Posterior cingulate gyrus (tissue), 11 donors: ENCODE results near the gene MAU2.

Experiments
- DNase-seq, 10 donors: peaks; one replicate each; pipeline versions ENCODE4 v3.0.0 to v3.0.0-alpha.2; 2020 to 2021; ENCODE audit warnings: mixed read lengths in 3 of 10
- intact Hi-C: fragments of 100-400 bp; cut with DNase I; formaldehyde crosslinking; loops from one replicate; pipeline ENCODE4 v1.15.1; 2023

MAU2 gene

DNA sequence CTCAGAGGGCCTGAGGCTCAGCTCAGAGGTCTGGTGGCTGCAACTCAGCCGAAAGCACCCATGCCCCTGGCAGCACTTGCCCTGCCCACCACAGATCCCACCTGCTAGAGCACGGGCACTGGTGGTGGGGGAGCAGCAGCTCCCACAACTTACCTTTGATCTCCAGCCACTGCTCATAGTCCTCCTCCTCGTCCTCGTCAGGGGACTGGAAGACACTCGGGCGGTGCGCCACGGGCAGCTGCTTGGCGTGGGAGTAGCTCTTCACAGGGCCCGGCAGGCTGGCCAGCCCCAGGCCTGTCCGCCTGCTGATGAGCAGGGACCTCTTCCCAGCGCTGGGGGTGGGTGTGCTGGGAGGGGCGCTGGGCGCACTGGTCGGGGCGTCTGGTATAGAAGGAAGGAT lies 14.9 kb upstream of the MAU2 start:
- intact Hi-C loops, result no loop called here
- DNase-seq, result peak in 8 of 10 donors; percentile 22 to 94 (median 56)

GRCh38 chr19:19306191-19306590 lies 14.4 kb upstream of the MAU2 start:
- peak in 1 of 10 donors; percentile 74 for DNase-seq
- intact Hi-C loops, result no loop called here

- intact Hi-C loops, result no loop called here
- DNase-seq, result no peak
These were observed 12.3 kb upstream of the MAU2 start for GRCh38 chr19:19308373-19308772.

DNA sequence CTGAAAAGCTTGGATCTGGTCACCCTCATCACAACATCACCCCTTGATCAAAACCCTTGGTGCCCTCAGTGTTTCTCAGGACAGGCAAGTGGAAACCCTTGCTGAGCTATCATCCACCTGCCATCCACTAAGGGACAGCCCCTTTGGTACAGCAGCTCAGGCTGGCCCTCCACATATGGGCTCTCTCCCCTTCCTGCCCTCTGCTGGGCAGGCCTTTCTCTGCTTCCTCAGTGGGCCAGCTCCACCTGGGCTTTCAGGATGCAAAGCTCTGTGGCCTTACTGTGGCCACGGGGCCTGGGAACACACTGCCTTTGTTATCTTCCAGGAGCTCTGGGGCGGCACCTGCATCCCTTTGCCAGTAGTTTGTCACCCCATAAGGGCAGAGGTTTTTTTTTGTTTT lies 5.2 kb upstream of the MAU2 start:
- intact Hi-C loops, result no loop called here

DNA sequence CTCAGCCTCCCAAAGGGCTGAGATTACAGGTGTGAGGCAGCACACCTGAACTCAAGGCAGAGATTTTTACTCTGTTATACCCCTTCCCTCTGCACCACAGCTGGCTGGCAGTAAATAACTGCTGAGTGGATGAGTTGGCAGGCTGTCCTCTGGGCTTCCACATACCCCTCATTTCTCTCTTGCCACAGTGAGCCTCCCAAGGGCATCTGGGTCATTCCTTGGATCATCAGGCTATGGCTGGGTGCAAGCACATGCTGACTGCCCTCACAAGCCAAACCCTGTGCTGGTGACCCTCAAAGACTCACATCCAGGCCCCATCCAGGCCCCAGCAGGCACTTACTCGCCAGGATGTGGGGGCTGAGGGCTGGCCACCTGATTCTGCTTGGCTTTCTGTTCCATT lies 4.5 kb upstream of the MAU2 start:
- DNase-seq, result no peak
- intact Hi-C loops, result no loop called here

More for the DNA sequence above, 5.2 kb upstream of the MAU2 start:
- no peak for DNase-seq

DNA sequence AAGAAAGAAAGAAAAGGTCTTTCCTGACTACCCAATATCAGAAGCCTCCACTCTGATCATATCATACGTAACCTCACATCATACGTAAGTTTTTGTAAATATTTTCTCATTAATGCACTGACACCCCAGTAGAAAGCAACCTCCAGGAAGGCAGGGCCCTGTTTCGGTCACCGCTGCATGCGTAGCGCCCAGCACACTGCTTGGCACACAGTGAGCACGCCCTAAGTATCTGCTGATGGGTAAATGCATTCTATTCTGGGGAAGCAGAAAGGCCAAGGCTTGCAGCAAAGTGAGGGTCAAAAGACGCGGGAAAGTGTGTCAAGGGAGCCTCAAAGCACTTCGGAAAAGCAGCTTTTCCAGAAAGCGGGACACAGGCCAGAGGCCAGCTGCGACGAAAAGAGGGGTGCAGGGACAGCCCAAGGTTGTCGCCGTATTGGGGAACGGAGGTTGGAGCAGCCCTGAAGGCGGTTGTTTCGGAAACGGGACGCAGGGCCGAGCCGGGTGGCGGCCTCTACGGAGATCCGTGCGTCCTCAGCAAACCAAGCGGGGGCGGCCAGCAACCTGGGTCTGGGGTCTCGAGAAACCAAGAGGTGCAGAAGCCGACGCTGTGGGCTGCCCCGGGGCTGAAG lies 783 bp upstream of the MAU2 start:
- DNase-seq, result peak in 2 of 10 donors; percentile 79 to 87
- intact Hi-C loops, result loop anchor here (2.0 to 10.0 kb wide), 3 partner anchors 65 to 285 kb away; partner anchors contain the start of genes ARMC6, NR2C2AP and SUGP2

DNA sequence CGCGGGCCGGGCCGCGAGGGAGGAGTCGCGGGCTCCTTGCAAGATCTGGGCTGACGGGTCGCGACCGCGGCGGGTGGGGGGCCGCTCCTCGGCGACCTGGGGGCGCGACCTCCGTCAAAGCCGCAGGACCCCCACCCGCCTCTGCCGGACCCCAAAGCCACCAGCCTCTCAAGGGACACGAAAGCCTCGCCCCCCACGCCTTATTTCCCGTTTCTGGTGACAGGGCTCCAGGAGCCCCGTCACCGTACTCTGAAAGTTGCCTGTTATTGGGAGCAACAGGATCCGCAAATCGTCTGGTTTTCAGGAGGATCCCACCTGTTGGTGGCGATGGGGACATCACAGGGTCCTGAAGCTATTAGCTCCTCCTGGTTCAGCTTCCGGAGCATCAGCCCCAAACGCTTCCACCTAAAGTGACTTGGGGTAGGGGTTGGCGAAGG lies 530 bp downstream of the MAU2 start:
- intact Hi-C loops, result loop anchor here (2.0 to 10.0 kb wide), 3 partner anchors 64 to 286 kb away; partner anchors contain the start of genes ARMC6, NR2C2AP and SUGP2

GRCh38 chr19:19324059-19324770 lies 3.6 kb downstream of the MAU2 start:
- intact Hi-C loops, result loop anchor here (5.0 to 10.0 kb wide), 2 partner anchors 122 to 289 kb away; partner anchors contain the start of genes ARMC6, NR2C2AP and SUGP2
- DNase-seq, result no peak

More for the DNA sequence above, 530 bp downstream of the MAU2 start:
- no peak for DNase-seq

DNA sequence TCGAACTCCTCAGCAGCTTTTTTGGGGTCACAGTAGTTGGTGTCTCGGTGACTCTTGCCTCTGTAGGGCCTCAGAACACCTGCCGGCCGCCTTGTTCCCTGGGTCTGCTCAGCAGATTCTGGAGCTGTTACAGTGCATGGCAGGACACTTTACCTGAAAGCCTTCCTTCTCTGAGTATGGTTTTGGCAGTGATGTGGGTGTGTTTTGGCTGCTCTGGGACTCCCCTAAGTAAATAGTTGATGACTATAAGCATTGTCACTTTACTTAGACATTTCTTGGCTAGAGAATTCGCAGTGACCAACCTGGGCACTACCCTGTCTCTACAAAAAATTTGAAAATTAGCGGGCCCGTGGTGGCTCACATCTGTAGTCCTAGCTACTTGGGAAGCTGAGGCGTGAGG lies 7.0 kb downstream of the MAU2 start:
- intact Hi-C loops, result loop anchor here (10.0 kb wide), 1 partner anchor 293 kb away; the partner anchor contains the start of genes ARMC6 and SUGP2

GRCh38 chr19:19329126-19329525 lies 8.5 kb downstream of the MAU2 start:
- no peak for DNase-seq
- intact Hi-C loops, result loop anchor here (10.0 kb wide), 1 partner anchor 294 kb away; the partner anchor contains the start of genes ARMC6 and SUGP2

More for the DNA sequence above, 7.0 kb downstream of the MAU2 start:
- DNase-seq, result no peak

GRCh38 chr19:19334063-19334988 lies 13.7 kb downstream of the MAU2 start:
- intact Hi-C loops, result no loop called here
- no peak for DNase-seq

- no peak for DNase-seq
- intact Hi-C loops, result no loop called here
These were observed 14.3 kb downstream of the MAU2 start for GRCh38 chr19:19334989-19335344.

DNA sequence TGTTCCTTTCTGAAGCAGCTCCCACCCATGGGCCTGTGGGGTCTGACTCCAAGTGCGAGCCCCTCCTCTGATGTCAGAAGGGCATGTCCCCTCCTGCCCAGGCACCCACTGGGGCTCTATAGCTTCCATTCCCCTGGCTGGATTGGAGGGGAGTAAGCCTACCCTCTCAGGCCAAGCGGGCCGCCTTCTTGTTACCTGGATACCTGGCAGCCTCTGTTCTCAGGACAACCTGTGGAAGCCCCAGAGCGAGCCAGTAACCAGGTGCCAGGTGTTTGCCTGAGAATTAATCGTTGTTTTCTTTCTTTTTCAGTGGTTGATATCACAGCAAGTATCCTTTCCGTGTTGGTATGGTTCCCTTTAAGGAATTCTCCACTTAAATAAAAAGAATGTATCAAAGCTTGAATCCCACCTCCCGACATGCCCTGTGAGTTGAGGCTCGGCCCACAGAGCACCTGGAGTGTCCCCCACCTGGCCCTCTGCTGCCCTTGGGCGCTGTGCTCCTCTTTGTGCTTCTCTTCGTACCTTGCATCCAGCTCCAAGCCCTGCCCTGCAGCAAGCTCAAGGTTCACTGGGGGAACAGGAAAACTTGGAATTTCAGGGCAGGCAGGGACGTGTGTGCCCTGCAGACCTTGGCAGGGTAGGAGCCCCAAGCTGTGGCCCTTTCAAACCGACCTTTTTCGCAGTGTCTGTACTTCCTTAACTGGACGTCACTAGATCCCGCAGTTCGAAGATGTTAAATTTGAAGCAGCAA lies 15.0 kb downstream of the MAU2 start:
- intact Hi-C loops, result no loop called here
- DNase-seq, result no peak

GRCh38 chr19:19336597-19336996 lies 16.0 kb downstream of the MAU2 start:
- intact Hi-C loops, result no loop called here
- DNase-seq, result no peak

DNA sequence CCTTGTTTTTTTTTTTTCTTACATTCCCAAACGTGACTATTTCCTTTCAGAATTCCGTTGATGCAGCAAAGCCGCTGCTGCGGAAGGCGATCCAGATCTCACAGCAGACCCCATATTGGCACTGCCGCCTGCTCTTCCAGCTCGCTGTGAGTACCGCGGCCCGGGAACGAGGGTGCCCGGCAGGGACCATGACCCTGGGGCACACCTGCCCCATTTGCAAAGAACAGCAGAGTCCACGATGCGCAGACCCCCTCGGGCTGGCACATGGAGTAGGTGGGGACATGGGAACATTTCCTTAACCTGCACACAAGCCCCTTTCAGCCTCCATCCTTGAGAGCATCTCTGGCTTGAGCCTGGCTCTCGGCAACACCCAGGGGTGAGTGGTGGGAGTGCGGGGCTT lies 16.5 kb downstream of the MAU2 start:
- intact Hi-C loops, result no loop called here
- DNase-seq, result peak in 2 of 10 donors; percentile 31 to 44

DNA sequence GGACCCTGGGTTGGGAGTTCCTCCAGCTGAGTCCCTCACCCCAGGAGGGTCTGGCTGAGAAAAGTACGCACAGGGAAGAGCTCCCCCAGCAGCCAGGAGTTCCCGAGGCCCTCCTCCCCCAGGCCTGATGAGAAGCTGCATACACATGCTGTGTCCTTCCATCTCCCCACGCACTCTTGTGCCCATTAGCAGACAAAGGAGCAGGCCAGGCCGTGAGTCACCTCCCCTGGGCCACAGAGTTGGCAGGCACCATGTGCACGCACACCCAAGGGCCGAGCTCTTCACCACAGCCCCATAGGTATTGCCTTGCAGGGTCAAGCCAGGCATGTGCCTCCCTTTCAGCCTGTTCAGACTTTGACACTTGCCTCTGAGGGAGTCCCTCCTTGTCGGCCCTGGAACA lies 17.5 kb downstream of the MAU2 start:
- intact Hi-C loops, result no loop called here
- no peak for DNase-seq

DNA sequence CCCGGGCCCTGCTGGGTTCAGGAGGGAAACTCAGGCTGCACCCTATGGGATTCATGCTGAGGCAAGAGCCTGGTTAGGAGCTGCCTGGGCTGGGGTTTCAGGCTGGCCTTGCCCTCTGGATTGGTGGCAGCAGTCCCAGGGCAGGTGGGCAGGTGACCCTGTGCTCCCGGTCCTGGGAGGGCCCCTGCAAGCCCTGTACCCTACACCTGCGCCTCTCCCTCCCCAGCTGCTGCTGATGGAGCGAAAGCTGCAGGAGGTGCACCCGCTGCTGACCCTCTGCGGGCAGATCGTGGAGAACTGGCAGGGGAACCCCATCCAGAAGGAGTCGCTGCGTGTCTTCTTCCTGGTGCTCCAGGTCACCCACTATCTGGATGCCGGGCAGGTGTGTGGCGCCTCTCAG lies 20.4 kb downstream of the MAU2 start:
- intact Hi-C loops, result no loop called here
- no peak for DNase-seq

GRCh38 chr19:19342086-19343015 lies 21.7 kb downstream of the MAU2 start:
- intact Hi-C loops, result no loop called here
- peak in 9 of 10 donors; percentile 35 to 96 (median 66) for DNase-seq

GRCh38 chr19:19343016-19343362 lies 22.4 kb downstream of the MAU2 start:
- DNase-seq, result no peak
- intact Hi-C loops, result no loop called here
